Measurements from ENCODE around the gene ADCY2.

The ADCY2 gene

GRCh38 chr5:7529880-7530279, 133.9 kb downstream of the ADCY2 start:
- H3K9me3 ChIP-seq = no peaks in the 10 kb centered on the region
- TF ChIP-seq CTCF (IDR thresholded peaks at IDR 0.05) = no peak
- no peaks in the 10 kb centered on the region for H3K36me3 ChIP-seq
- no peaks in the 10 kb centered on the region for H3K4me1 ChIP-seq
- no peak overlapping the region for H3K27ac ChIP-seq
- DNase-seq = no peak
- H3K4me3 ChIP-seq = no peak overlapping the region
- no peaks in the 10 kb centered on the region for H3K27me3 ChIP-seq
- intact Hi-C loops (cut with DNase I; ENCODE audit: low total_unique reads) = no loop called here

GRCh38 chr5:7533941-7534340, 138.0 kb downstream of the ADCY2 start:
- H3K4me1 ChIP-seq = no peaks in the 10 kb centered on the region
- H3K36me3 ChIP-seq = no peaks in the 10 kb centered on the region
- DNase-seq = no peak
- intact Hi-C loops (cut with DNase I; ENCODE audit: low total_unique reads) = no loop called here
- no peaks in the 10 kb centered on the region for H3K27me3 ChIP-seq
- H3K9me3 ChIP-seq = no peaks in the 10 kb centered on the region
- no peak overlapping the region for H3K4me3 ChIP-seq
- no peak for TF ChIP-seq CTCF (IDR thresholded peaks at IDR 0.05)
- no peak overlapping the region for H3K27ac ChIP-seq

GRCh38 chr5:7534505-7534904, 138.6 kb downstream of the ADCY2 start:
- Histone ChIP-seq H3K36me3 (no peaks in the 10 kb centered on the region), H3K27me3 (no peaks in the 10 kb centered on the region), H3K4me1 (no peaks in the 10 kb centered on the region), H3K27ac (no peak overlapping the region), H3K4me3 (no peak overlapping the region), H3K9me3 (no peaks in the 10 kb centered on the region)
- TF ChIP-seq CTCF (IDR thresholded peaks at IDR 0.05) = no peak
- intact Hi-C loops (cut with DNase I; ENCODE audit: low total_unique reads) = no loop called here
- no peak for DNase-seq

- TF ChIP-seq CTCF (IDR thresholded peaks at IDR 0.05) = no peak
Measured at GRCh38 chr5:7537573-7537972, 141.6 kb downstream of the ADCY2 start.

GRCh38 chr5:7539571-7539970, 143.6 kb downstream of the ADCY2 start:
- Histone ChIP-seq H3K9me3 (no peaks in the 10 kb centered on the region), H3K4me3 (no peak overlapping the region), H3K27me3 (no peaks in the 10 kb centered on the region), H3K36me3 (no peaks in the 10 kb centered on the region), H3K27ac (no peak overlapping the region), H3K4me1 (no peaks in the 10 kb centered on the region)
- intact Hi-C loops (cut with DNase I; ENCODE audit: low total_unique reads) = no loop called here
- DNase-seq = no peak
- TF ChIP-seq CTCF (IDR thresholded peaks at IDR 0.05) = no peak

More at GRCh38 chr5:7537573-7537972, 141.6 kb downstream of the ADCY2 start:
- intact Hi-C loops (cut with DNase I; ENCODE audit: low total_unique reads) = no loop called here
- Histone ChIP-seq H3K9me3 (no peaks in the 10 kb centered on the region), H3K4me3 (no peak overlapping the region), H3K4me1 (no peaks in the 10 kb centered on the region), H3K27me3 (no peaks in the 10 kb centered on the region), H3K27ac (no peak overlapping the region), H3K36me3 (no peaks in the 10 kb centered on the region)
- no peak for DNase-seq
